Body of pancreas (tissue), 4 donors: ENCODE data around the gene CIAO2B.

Experiments
- POLR2A ChIP-seq, 3 donors: fragments of 450-650 bp; IDR thresholded peaks; one replicate each; pipeline ENCODE4 v1.6.1; 2016; ENCODE audit warnings: antibody characterized with exemption in 3 of 3, mild to moderate bottlenecking in 2 of 3
- TF ChIP-seq, protein P1 (sequence below), 7 experiments: fragments of 450-650 bp in 4 of 7; fragments of 200-600 bp in 3 of 7; sonication (generic) in 3 of 7; IDR thresholded peaks; one replicate each; pipeline ENCODE4 v1.5.1; 2016 to 2019; ENCODE audit warnings: antibody characterized with exemption in 7 of 7

DNA sequence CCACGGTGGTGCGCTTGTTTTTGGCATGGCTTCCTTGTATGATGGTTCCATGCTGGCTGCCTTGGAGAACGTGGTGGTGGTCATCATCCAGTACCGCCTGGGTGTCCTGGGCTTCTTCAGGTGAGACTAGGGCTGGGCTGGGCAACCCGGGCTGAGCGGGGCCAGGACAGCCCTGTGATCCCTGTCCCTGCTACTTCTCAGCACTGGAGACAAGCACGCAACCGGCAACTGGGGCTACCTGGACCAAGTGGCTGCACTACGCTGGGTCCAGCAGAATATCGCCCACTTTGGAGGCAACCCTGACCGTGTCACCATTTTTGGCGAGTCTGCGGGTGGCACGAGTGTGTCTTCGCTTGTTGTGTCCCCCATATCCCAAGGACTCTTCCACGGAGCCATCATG is 6.0 kb upstream of the CIAO2B start:
- TF ChIP-seq POLR2A (IDR thresholded peaks at IDR 0.05), result no peak
- TF ChIP-seq, protein P1, sequence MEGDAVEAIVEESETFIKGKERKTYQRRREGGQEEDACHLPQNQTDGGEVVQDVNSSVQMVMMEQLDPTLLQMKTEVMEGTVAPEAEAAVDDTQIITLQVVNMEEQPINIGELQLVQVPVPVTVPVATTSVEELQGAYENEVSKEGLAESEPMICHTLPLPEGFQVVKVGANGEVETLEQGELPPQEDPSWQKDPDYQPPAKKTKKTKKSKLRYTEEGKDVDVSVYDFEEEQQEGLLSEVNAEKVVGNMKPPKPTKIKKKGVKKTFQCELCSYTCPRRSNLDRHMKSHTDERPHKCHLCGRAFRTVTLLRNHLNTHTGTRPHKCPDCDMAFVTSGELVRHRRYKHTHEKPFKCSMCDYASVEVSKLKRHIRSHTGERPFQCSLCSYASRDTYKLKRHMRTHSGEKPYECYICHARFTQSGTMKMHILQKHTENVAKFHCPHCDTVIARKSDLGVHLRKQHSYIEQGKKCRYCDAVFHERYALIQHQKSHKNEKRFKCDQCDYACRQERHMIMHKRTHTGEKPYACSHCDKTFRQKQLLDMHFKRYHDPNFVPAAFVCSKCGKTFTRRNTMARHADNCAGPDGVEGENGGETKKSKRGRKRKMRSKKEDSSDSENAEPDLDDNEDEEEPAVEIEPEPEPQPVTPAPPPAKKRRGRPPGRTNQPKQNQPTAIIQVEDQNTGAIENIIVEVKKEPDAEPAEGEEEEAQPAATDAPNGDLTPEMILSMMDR (IDR thresholded peaks at IDR 0.05), result no peak
